Parathyroid adenoma (tissue), 2 donors: ENCODE results near the gene TMEM252.

Experiments
- H2AFZ ChIP-seq: fragments of 300-600 bp; sonication (generic); one replicate; pipeline ENCODE4 v1.7.0; 2017; ENCODE audit warnings: antibody characterized with exemption, mild to moderate bottlenecking
- H3K27ac ChIP-seq: fragments of 300-600 bp; sonication (generic); one replicate; pipeline ENCODE4 v1.7.0; 2017
- H3K27me3 ChIP-seq: fragments of 300-600 bp; sonication (generic); one replicate; pipeline ENCODE4 v1.7.0; 2017; ENCODE audit warnings: low read length; ENCODE audit not compliant: control insufficient read depth, insufficient read depth
- H3K36me3 ChIP-seq: fragments of 300-600 bp; sonication (generic); one replicate; pipeline ENCODE4 v1.7.0; 2017; ENCODE audit warnings: low read length; ENCODE audit not compliant: control insufficient read depth, insufficient read depth
- H3K4me1 ChIP-seq: fragments of 300-600 bp; sonication (generic); one replicate; pipeline ENCODE4 v1.7.0; 2017; ENCODE audit warnings: control low read depth
- H3K4me2 ChIP-seq: fragments of 300-600 bp; sonication (generic); one replicate; pipeline ENCODE4 v1.7.0; 2017; ENCODE audit warnings: low read length
- H3K4me3 ChIP-seq: fragments of 300-600 bp; sonication (generic); one replicate; pipeline ENCODE4 v1.7.0; 2017; ENCODE audit warnings: low read depth, low read length
- H3K79me2 ChIP-seq: fragments of 300-600 bp; sonication (generic); one replicate; pipeline ENCODE4 v1.7.0; 2017; ENCODE audit warnings: control low read depth
- H3K9ac ChIP-seq: fragments of 300-600 bp; sonication (generic); one replicate; pipeline ENCODE4 v1.7.0; 2017; ENCODE audit warnings: mild to moderate bottlenecking
- H3K9me3 ChIP-seq: fragments of 300-600 bp; sonication (generic); one replicate; pipeline ENCODE4 v1.7.0; 2017; ENCODE audit warnings: low read length; ENCODE audit not compliant: control insufficient read depth
- TF ChIP-seq, protein P1 (sequence below): fragments of 300-600 bp; sonication (generic); IDR thresholded peaks from one replicate; pipeline ENCODE4 v1.7.0; 2017; ENCODE audit warnings: antibody characterized with exemption, mild to moderate bottlenecking
- donor health status: primary hyperparathyroidism.

TMEM252 gene

DNA sequence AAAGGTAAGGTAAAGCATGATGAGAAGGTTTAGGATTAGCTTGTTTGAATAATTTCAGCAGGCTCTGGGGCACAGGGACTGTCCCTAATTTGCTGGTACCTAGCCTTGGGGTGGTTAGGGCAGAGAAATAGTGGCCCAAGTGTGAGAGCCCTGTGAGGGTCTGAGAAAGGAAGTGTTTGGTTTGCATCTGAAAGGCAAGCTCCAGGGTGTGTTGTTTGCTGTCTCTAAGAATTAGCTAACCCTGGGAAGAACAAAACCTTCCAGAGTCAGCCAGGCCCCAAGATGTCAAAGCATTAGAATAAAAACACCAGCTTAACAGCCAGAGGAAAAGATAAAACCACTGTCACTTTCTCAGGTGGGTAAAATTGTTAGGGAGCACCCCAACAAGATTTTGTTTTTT lies 31.0 kb downstream of the TMEM252 start:
- Histone ChIP-seq H3K36me3 (no peaks in the 10 kb centered on the region), H3K79me2 (no peaks in the 10 kb centered on the region), H3K9ac (no peak overlapping the region), H2AFZ (no peak overlapping the region), H3K27me3 (no peaks in the 10 kb centered on the region), H3K27ac (no peak overlapping the region), H3K4me1 (no peaks in the 10 kb centered on the region), H3K4me2 (no peak overlapping the region), H3K4me3 (no peak overlapping the region), H3K9me3 (no peaks in the 10 kb centered on the region)
- TF ChIP-seq, protein P1, sequence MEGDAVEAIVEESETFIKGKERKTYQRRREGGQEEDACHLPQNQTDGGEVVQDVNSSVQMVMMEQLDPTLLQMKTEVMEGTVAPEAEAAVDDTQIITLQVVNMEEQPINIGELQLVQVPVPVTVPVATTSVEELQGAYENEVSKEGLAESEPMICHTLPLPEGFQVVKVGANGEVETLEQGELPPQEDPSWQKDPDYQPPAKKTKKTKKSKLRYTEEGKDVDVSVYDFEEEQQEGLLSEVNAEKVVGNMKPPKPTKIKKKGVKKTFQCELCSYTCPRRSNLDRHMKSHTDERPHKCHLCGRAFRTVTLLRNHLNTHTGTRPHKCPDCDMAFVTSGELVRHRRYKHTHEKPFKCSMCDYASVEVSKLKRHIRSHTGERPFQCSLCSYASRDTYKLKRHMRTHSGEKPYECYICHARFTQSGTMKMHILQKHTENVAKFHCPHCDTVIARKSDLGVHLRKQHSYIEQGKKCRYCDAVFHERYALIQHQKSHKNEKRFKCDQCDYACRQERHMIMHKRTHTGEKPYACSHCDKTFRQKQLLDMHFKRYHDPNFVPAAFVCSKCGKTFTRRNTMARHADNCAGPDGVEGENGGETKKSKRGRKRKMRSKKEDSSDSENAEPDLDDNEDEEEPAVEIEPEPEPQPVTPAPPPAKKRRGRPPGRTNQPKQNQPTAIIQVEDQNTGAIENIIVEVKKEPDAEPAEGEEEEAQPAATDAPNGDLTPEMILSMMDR, result no peak

DNA sequence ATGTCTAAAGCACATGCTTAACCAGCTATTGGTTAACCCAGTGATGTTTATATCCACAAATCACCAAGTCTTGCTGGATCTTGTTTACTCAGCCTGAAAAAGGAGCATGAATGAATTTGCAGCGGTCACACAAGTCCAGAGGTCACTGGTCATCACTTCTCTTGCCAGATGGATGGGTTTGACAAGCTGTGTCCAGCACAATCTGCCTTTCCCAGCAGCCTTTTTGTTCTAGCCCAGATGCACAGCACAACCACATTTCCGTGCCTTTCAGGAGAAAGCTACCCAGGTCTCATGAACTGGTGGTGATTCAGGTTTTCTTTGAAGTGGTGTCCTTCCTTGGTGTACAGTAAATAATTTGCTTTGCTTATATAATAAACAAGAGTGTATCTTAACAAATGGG lies 32.1 kb downstream of the TMEM252 start:
- no peaks in the 10 kb centered on the region for H3K36me3 ChIP-seq

DNA sequence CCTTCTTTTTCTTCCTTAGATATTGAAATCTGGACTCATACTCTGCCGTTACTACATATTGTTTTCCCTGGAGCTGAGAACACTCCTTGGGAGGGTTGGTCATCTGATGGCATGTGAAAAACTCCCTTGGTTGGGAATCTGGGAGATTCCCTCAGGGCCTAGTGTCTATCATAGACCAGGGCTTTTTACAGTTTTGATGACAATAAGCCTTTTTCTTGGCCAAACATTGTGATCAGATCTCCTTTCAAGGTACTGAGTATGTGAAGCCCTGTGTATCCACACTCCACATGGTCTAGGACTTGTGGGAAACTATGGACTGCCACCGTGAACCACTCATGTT lies 32.9 kb downstream of the TMEM252 start:
- no peak overlapping the region for H2AFZ ChIP-seq
- no peak overlapping the region for H3K27ac ChIP-seq
- no peaks in the 10 kb centered on the region for H3K79me2 ChIP-seq
- H3K4me2 ChIP-seq, result no peak overlapping the region
- no peaks in the 10 kb centered on the region for H3K27me3 ChIP-seq
- H3K9me3 ChIP-seq, result no peaks in the 10 kb centered on the region
- TF ChIP-seq, protein P1, result no peak
- H3K4me3 ChIP-seq, result no peak overlapping the region
- H3K36me3 ChIP-seq, result no peaks in the 10 kb centered on the region
- no peaks in the 10 kb centered on the region for H3K4me1 ChIP-seq
- no peak overlapping the region for H3K9ac ChIP-seq

More for the DNA sequence above, 32.1 kb downstream of the TMEM252 start:
- no peaks in the 10 kb centered on the region for H3K9me3 ChIP-seq
- no peak overlapping the region for H3K4me2 ChIP-seq
- H3K9ac ChIP-seq, result no peak overlapping the region
- H3K79me2 ChIP-seq, result no peaks in the 10 kb centered on the region
- H3K27ac ChIP-seq, result no peak overlapping the region
- no peaks in the 10 kb centered on the region for H3K27me3 ChIP-seq
- TF ChIP-seq, protein P1, result no peak
- H3K4me1 ChIP-seq, result no peaks in the 10 kb centered on the region
- H2AFZ ChIP-seq, result no peak overlapping the region
- no peak overlapping the region for H3K4me3 ChIP-seq

DNA sequence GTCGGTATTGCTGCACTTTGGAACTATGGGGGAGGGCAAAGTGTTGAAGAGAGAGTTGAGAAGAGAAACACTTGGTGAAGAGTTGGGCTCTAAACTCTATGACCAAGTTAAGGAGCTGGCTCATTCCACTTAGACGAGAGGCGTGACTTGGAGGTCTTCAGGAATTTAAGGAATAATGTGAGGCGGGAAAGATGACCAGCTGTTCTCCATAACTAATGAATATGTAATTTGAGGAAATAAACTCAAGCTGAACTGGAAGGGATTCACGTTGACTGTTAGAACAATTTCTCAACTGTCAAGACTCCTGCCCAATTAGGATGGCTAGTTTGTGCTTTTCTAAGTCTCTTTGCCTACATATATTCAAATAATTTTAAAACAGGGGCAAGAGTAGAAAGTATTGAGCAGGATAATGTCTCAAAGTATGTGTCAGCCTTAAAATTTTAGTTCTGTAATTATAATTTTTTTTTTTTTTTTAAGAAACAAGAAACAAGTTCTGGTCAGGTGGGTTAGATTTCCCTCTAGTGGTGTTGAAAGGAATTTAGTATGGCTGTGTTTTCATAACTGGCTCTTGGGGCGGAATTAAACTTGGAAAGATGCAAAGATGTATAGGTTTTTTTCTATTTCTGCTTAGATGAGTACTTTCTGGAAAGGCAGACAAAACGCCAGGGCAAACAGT lies 33.4 kb downstream of the TMEM252 start:
- no peaks in the 10 kb centered on the region for H3K36me3 ChIP-seq
- H3K9me3 ChIP-seq, result no peaks in the 10 kb centered on the region
- H3K9ac ChIP-seq, result no peak overlapping the region
- no peaks in the 10 kb centered on the region for H3K27me3 ChIP-seq
- H3K4me3 ChIP-seq, result no peak overlapping the region
- no peak overlapping the region for H2AFZ ChIP-seq
- TF ChIP-seq, protein P1, result peak; percentile 37
- no peaks in the 10 kb centered on the region for H3K79me2 ChIP-seq
- H3K4me2 ChIP-seq, result no peak overlapping the region
- H3K27ac ChIP-seq, result no peak overlapping the region
- H3K4me1 ChIP-seq, result no peaks in the 10 kb centered on the region

DNA sequence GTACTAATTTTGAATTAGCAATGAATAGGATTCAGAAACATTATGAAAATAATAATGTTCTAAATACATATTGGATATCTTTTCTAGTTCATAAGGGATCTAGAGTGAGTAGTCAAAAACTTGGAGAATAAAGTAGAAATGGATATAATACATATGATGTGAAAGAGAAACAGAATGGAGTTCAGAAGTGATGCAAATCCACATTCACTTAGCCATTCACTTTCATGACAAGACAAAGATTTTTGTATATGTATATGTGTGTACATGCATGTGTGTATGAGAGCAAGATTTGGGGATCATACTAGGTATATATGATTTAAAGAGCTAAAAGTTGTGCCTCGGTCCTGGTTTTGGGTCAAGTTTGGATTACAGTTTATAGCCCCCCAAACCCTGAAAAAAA lies 34.1 kb downstream of the TMEM252 start:
- H3K9ac ChIP-seq, result no peak overlapping the region
- H3K9me3 ChIP-seq, result no peaks in the 10 kb centered on the region
- H3K79me2 ChIP-seq, result no peaks in the 10 kb centered on the region
- no peak overlapping the region for H3K4me2 ChIP-seq
- H3K27me3 ChIP-seq, result no peaks in the 10 kb centered on the region
- H2AFZ ChIP-seq, result no peak overlapping the region
- TF ChIP-seq, protein P1, result no peak
- no peak overlapping the region for H3K4me3 ChIP-seq
- no peak overlapping the region for H3K27ac ChIP-seq
- H3K36me3 ChIP-seq, result no peaks in the 10 kb centered on the region
- no peaks in the 10 kb centered on the region for H3K4me1 ChIP-seq
